Naive thymus-derived CD8-positive, alpha-beta T cell (primary cell): Measurements from ENCODE around the gene SEC23IP. TPM values are rescaled to one million over a fixed set of nuclear protein-coding genes. Genes with fewer than 3 reads are reported as not detected.

ENCODE experiments used
- ATAC-seq, 2 donors: fragments of 150-1000 bp; cut with Tn5 transposase in 1 of 2; sonication (Bioruptor Pico), chemical (Tn5 transposase) in 1 of 2; 1 replicate in 1 of 2; 2 replicates in 1 of 2; pipeline ENCODE4 v1.10.0; 2021; ENCODE audit warnings: mild to moderate bottlenecking in 2 of 2, moderate library complexity in 2 of 2
- POLR2A ChIA-PET: fragments of 350-600 bp; sonication (Branson Sonifier 250); formaldehyde crosslinking; loops from one replicate; lab custom pipeline; 2021; ENCODE audit warnings: antibody characterized with exemption; lab: Charles Lee
- DNase-seq, 10 donors: peaks; one replicate each; pipeline versions ENCODE4 v3.0.0 to v3.0.0-alpha.2; 2020 to 2022
- H3K27ac Mint-ChIP-seq, 10 donors: one replicate each; pipeline ENCODE4 v1.8.0; 2020 to 2022; ENCODE audit warnings: mild to moderate bottlenecking in 10 of 10, mixed read lengths in 10 of 10, moderate library complexity in 4 of 10, inconsistent platforms in 1 of 10
- H3K27me3 Mint-ChIP-seq, 5 donors: one replicate each; pipeline ENCODE4 v1.8.0; 2021 to 2022; ENCODE audit warnings: mixed read lengths in 5 of 5
- H3K36me3 Mint-ChIP-seq, 3 donors: one replicate each; pipeline ENCODE4 v1.8.0; 2020 to 2022; ENCODE audit warnings: mixed read lengths in 3 of 3, mild to moderate bottlenecking in 2 of 3, inconsistent platforms in 1 of 3
- H3K4me1 Mint-ChIP-seq, 4 donors: one replicate each; pipeline ENCODE4 v1.8.0; 2021 to 2022; ENCODE audit warnings: mixed read lengths in 4 of 4
- H3K4me3 Mint-ChIP-seq, 10 donors: one replicate each; pipeline ENCODE4 v1.8.0; 2020 to 2022; ENCODE audit warnings: mild to moderate bottlenecking in 10 of 10, mixed read lengths in 10 of 10, moderate library complexity in 6 of 10, inconsistent platforms in 1 of 10
- H3K9me3 Mint-ChIP-seq, 9 donors: one replicate each; pipeline ENCODE4 v1.8.0; 2020 to 2022; ENCODE audit warnings: mixed read lengths in 9 of 9, mild to moderate bottlenecking in 3 of 9, inconsistent platforms in 1 of 9, moderate library complexity in 1 of 9
- polyA plus RNA-seq, 3 donors: library from polyadenylated mRNA; unstranded; fragments of 300-500 nt; fragmentation: Illumina TruSeq; gene quantifications; one replicate each; pipeline ENCODE4 v1.2.3, GENCODE V29; 2021
- total RNA-seq, 8 experiments: library from RNA in 2 of 8; stranded (reverse) in 2 of 8; gene quantifications; one replicate each; pipeline ENCODE4 v1.2.3 and lab custom pipeline; 2021 to 2026

The SEC23IP gene
- total RNA-seq (10 to 100 TPM; 61.4 to 70.0 TPM), polyA plus RNA-seq (10 to 100 TPM; 39.6 to 42.3 (median 40.8) TPM), total RNA-seq (lab: John Stamatoyannopoulos, UW) (25.6 to 83.7 (median 63.4) reads per million in 6 experiments)

- Mint-ChIP-seq H3K4me3 (peak within 1 kb of the TSS; percentile 93 to 99 (median 98)), H3K36me3 (peaks cover 0 to 16% (median 0%) of the 10 kb centered on the region in 3 donors), H3K9me3 (no peaks in the 10 kb centered on the region), H3K4me1 (peaks cover 21 to 58% (median 53%) of the 10 kb centered on the region in 4 donors), H3K27ac (peak within 1 kb of the TSS; percentile 97 to 100 (median 99)), H3K27me3 (no peaks in the 10 kb centered on the region)
- POLR2A ChIA-PET = interaction anchor here (0.8 to 4.8 kb wide), 3 partner anchors 12 to 22 kb away, joined by 3 to 67 read pairs (median 3); partner anchors contain the start of gene MCMBP
- ATAC-seq (peak; percentile 99), DNase-seq (peak; percentile 78 to 94 (median 86))
These were observed at the start of gene SEC23IP for GRCh38 chr10:119892188-119893065. SEC23IP (plus strand) TSS chr10:119892730; CDS start chr10:119892783, 53 bp downstream.

DNA sequence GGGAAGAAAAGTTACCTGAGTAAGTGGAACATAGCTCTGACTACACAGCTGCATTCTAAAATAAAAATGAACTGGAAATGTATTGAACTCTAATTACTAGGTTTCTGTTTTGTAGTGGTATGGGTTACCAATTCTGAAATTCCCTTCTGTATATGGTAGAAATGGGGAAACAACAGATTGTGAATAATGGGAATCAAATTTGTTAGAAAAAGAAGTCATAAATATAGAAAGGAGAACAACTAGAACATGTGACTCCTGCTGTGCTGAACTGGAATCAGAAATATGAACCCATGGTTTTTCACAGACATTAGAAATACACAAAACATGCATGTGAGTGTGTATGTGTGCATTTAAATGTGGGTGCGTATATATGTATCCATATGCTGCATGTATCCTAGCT is 46.9 kb upstream of the SEC23IP start:
- POLR2A ChIA-PET = interaction anchor here (0.6 kb wide), 1 partner anchor 8 kb away, joined by 3 read pairs; no protein-coding TSS in a partner anchor
- H3K9me3 Mint-ChIP-seq = no peaks in the 10 kb centered on the region
- H3K4me3 Mint-ChIP-seq = no peak overlapping the region
- peaks cover 0 to 4% (median 0%) of the 10 kb centered on the region in 4 donors for H3K4me1 Mint-ChIP-seq
- H3K27me3 Mint-ChIP-seq = no peaks in the 10 kb centered on the region
- ATAC-seq = no peak
- DNase-seq = no peak
- H3K36me3 Mint-ChIP-seq = peaks cover 11 to 96% (median 32%) of the 10 kb centered on the region in 3 donors
- peak overlapping the region in 1 of 10 donors; percentile 66 for H3K27ac Mint-ChIP-seq

- H3K36me3 Mint-ChIP-seq = peaks cover 7 to 89% (median 29%) of the 10 kb centered on the region in 3 donors
- H3K27ac Mint-ChIP-seq = peak overlapping the region in 1 of 10 donors; percentile 57
- no peaks in the 10 kb centered on the region for H3K27me3 Mint-ChIP-seq
- H3K4me1 Mint-ChIP-seq = peaks cover 0 to 1% (median 0%) of the 10 kb centered on the region in 4 donors
- no peaks in the 10 kb centered on the region for H3K9me3 Mint-ChIP-seq
- POLR2A ChIA-PET = interaction anchor here (1.0 kb wide), 1 partner anchor 10 kb away, joined by 3 read pairs; no protein-coding TSS in a partner anchor
- DNase-seq = no peak
- H3K4me3 Mint-ChIP-seq = no peak overlapping the region
- ATAC-seq = no peak
These were observed 43.3 kb upstream of the SEC23IP start for GRCh38 chr10:119849031-119849789.

- ATAC-seq = no peak
- Mint-ChIP-seq H3K4me1 (peaks cover 0 to 2% (median 0%) of the 10 kb centered on the region in 4 donors), H3K4me3 (no peak overlapping the region), H3K36me3 (peaks cover 7 to 83% (median 28%) of the 10 kb centered on the region in 3 donors), H3K27me3 (no peaks in the 10 kb centered on the region), H3K27ac (no peak overlapping the region), H3K9me3 (no peaks in the 10 kb centered on the region)
- POLR2A ChIA-PET = interaction anchor here (0.7 to 1.0 kb wide), 2 partner anchors 10 to 723 kb away, joined by 3 read pairs; no protein-coding TSS in a partner anchor
- DNase-seq = no peak
These were observed 42.6 kb upstream of the SEC23IP start for GRCh38 chr10:119849944-119850343.

GRCh38 chr10:119852277-119852676 is 40.3 kb upstream of the SEC23IP start:
- Mint-ChIP-seq H3K4me1 (peaks cover 0 to 4% (median 0%) of the 10 kb centered on the region in 4 donors), H3K36me3 (peaks cover 2 to 83% (median 27%) of the 10 kb centered on the region in 3 donors), H3K9me3 (no peaks in the 10 kb centered on the region), H3K27ac (peak overlapping the region in 2 of 10 donors; percentile 29 to 31), H3K4me3 (no peak overlapping the region), H3K27me3 (no peaks in the 10 kb centered on the region)
- no peak for ATAC-seq
- DNase-seq = no peak
- POLR2A ChIA-PET = no interaction called here

- Mint-ChIP-seq H3K27ac (peak overlapping the region in 1 of 10 donors; percentile 29), H3K27me3 (no peaks in the 10 kb centered on the region), H3K9me3 (no peaks in the 10 kb centered on the region), H3K4me1 (peaks cover 0 to 4% (median 0%) of the 10 kb centered on the region in 4 donors), H3K4me3 (no peak overlapping the region), H3K36me3 (peaks cover 0 to 81% (median 24%) of the 10 kb centered on the region in 3 donors)
- no peak for DNase-seq
- no peak for ATAC-seq
- POLR2A ChIA-PET = no interaction called here
These were observed 39.7 kb upstream of the SEC23IP start for GRCh38 chr10:119852822-119853221.

DNA sequence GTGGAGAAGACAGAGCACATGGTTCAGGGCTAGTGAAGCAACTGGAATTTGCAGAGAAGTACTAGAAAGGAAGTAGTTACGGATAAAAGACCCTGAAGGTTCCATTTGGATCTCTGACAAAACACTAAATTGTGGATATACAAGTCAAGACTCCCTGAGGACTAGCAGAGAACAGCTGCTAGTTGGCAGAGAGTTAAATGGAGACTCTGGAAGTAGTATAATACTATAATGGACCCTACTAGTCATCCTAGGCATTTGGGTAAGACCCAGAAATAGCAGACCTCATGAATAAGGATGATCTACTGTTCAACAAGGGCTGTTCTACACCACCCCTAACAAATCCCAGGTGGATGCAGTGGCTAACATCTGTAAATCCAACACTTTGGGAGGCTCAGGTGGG is 39.0 kb upstream of the SEC23IP start:
- no peaks in the 10 kb centered on the region for H3K9me3 Mint-ChIP-seq
- H3K27me3 Mint-ChIP-seq = no peaks in the 10 kb centered on the region
- DNase-seq = no peak
- H3K4me1 Mint-ChIP-seq = peaks cover 0 to 4% (median 0%) of the 10 kb centered on the region in 4 donors
- no peak overlapping the region for H3K4me3 Mint-ChIP-seq
- H3K27ac Mint-ChIP-seq = peak overlapping the region in 1 of 10 donors; percentile 74
- H3K36me3 Mint-ChIP-seq = peaks cover 0 to 78% (median 24%) of the 10 kb centered on the region in 3 donors
- POLR2A ChIA-PET = interaction anchor here (0.7 kb wide), 2 partner anchors 8 to 170 kb away, joined by 3 read pairs; no protein-coding TSS in a partner anchor
- no peak for ATAC-seq

DNA sequence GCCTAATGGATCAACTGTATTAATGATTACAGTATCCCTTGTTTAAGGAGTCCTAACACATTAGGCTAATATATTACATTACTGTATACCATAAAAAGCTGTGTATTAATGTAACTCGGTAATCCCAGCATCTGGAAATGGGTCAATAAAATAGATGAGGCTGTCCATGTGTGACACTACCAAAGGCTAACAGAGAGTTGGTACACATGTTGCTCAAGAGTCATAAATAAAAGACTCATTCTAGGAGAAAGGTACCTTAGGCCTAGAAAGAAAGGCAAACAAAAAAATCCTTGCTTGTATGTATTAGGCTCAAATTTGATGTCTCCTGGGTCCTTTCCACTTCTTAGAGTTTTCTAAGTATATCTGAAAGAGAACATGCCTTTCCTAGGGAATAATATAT is 34.5 kb upstream of the SEC23IP start:
- Mint-ChIP-seq H3K27me3 (no peaks in the 10 kb centered on the region), H3K36me3 (peaks cover 0 to 48% (median 11%) of the 10 kb centered on the region in 3 donors), H3K4me3 (no peak overlapping the region), H3K27ac (no peak overlapping the region), H3K9me3 (no peaks in the 10 kb centered on the region), H3K4me1 (peaks cover 12 to 31% (median 28%) of the 10 kb centered on the region in 4 donors)
- DNase-seq (no peak), ATAC-seq (no peak)
- POLR2A ChIA-PET = interaction anchor here (0.9 kb wide), 1 partner anchor 15 kb away, joined by 4 read pairs; the partner anchor contains the start of gene MCMBP

GRCh38 chr10:119859420-119860258 is 32.9 kb upstream of the SEC23IP start:
- Mint-ChIP-seq H3K27me3 (no peaks in the 10 kb centered on the region), H3K4me3 (no peak overlapping the region), H3K27ac (peak overlapping the region in 7 of 10 donors; percentile 14 to 81 (median 54)), H3K9me3 (peaks cover 0 to 11% (median 5%) of the 10 kb centered on the region in 9 donors), H3K4me1 (peaks cover 14 to 35% (median 35%) of the 10 kb centered on the region in 4 donors), H3K36me3 (peaks cover 9 to 40% (median 14%) of the 10 kb centered on the region in 3 donors)
- POLR2A ChIA-PET = interaction anchor here (1.0 to 1.5 kb wide), 2 partner anchors 13 to 134 kb away, joined by 4 to 5 read pairs; partner anchors contain the start of genes INPP5F and MCMBP
- peak; percentile 65 to 66 for ATAC-seq
- peak in 3 of 10 donors; percentile 44 to 59 (median 54) for DNase-seq

- H3K36me3 Mint-ChIP-seq = peaks cover 11 to 34% (median 17%) of the 10 kb centered on the region in 3 donors
- POLR2A ChIA-PET = interaction anchor here (1.5 kb wide), 1 partner anchor 12 kb away, joined by 5 read pairs; the partner anchor contains the start of gene MCMBP
- no peak overlapping the region for H3K4me3 Mint-ChIP-seq
- peaks cover 0 to 16% (median 7%) of the 10 kb centered on the region in 9 donors for H3K9me3 Mint-ChIP-seq
- no peak for DNase-seq
- peak overlapping the region in 6 of 10 donors; percentile 10 to 45 (median 26) for H3K27ac Mint-ChIP-seq
- ATAC-seq = no peak
- H3K4me1 Mint-ChIP-seq = peaks cover 13 to 49% (median 45%) of the 10 kb centered on the region in 4 donors
- H3K27me3 Mint-ChIP-seq = no peaks in the 10 kb centered on the region
These were observed 31.5 kb upstream of the SEC23IP start for GRCh38 chr10:119860866-119861607.
